Measurements from ENCODE around the gene HKDC1.

DNA sequence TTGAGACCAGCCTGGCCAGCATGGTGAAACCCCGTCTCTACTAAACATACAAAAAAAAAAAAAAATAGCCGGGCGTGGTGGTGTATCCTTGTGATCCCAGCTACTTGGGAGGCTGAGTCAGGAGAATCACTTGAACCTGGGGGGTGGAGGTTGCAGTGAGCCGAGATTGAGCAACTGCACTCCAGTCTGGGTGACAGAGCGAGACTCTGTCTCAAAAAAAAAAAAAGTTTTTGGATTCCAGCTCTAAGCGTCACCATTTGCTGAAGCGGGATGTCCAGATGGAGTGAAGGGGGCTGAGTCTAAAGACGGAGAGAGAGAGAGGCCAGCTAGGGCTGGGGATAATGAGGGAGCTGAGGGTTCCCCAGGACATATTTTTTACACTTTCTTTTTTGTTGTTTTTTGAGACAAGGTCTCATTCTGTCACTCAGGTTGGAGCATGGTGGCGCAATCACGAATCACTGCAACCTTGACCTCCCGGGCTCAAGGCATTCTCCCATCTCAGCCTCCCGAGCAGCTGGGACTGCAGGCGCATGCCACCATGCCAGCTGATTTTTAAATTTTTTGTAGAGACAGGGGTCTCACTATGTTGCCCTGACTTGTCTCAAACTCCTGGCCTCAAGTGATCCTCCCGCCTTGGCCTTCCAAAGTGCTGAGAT is 48.8 kb downstream of the HKDC1 start:
- no peak for TF ChIP-seq POLR2AphosphoS5 (IDR thresholded peaks at IDR 0.05; ENCODE audit: low read length)
- TF ChIP-seq, protein P1, sequence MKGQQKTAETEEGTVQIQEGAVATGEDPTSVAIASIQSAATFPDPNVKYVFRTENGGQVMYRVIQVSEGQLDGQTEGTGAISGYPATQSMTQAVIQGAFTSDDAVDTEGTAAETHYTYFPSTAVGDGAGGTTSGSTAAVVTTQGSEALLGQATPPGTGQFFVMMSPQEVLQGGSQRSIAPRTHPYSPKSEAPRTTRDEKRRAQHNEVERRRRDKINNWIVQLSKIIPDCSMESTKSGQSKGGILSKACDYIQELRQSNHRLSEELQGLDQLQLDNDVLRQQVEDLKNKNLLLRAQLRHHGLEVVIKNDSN (IDR thresholded peaks at IDR 0.05; ENCODE audit: borderline replicate concordance, extremely low read length, insufficient read depth, low read depth, low read length), result no peak
- TF ChIP-seq SP1 (IDR thresholded peaks at IDR 0.05; ENCODE audit: low read depth, low read length), result no peak
- TF ChIP-seq, protein P2, sequence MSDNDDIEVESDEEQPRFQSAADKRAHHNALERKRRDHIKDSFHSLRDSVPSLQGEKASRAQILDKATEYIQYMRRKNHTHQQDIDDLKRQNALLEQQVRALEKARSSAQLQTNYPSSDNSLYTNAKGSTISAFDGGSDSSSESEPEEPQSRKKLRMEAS (IDR thresholded peaks at IDR 0.05; ENCODE audit: low read depth, low read length), result no peak

Data from GM12878 (cell line).